CD14-positive monocyte (primary cell): ENCODE data around the gene RIPK1. TPM values are rescaled to one million over a fixed set of nuclear protein-coding genes. Genes with fewer than 3 reads are reported as not detected.

Experiments used
- DNase-seq, 3 donors: peaks; one replicate each; pipeline ENCODE4 v3.0.0-alpha.2; 2011 to 2022
- H2AFZ ChIP-seq: 2 replicates; pipeline ENCODE4 v1.6.0; 2012; ENCODE audit warnings: mild to moderate bottlenecking, low read depth, low read length, inconsistent platforms; ENCODE audit not compliant: insufficient read depth, poor library complexity, severe bottlenecking
- H3K27ac ChIP-seq, 2 donors: 1 replicate in 1 of 2; 2 replicates in 1 of 2; pipeline ENCODE4 v1.5.1; 2012 to 2013; ENCODE audit warnings: low read length in 2 of 2, control low read depth in 1 of 2, inconsistent platforms in 1 of 2, low read depth in 1 of 2, mild to moderate bottlenecking in 1 of 2
- H3K27me3 ChIP-seq, 2 donors: one replicate each; pipeline versions ENCODE4 v1.6.0 to v1.6.1; 2011 to 2013; ENCODE audit warnings: low read length in 2 of 2; ENCODE audit not compliant: control insufficient read depth in 2 of 2, insufficient read depth in 2 of 2
- H3K36me3 ChIP-seq, 2 donors: replicated peaks in 1 of 2; 1 replicate in 1 of 2; 2 replicates in 1 of 2; pipeline versions ENCODE4 v1.5.1 to v1.6.1; 2012 to 2013; ENCODE audit warnings: low read length in 2 of 2, control low read depth in 1 of 2, inconsistent platforms in 1 of 2, mild to moderate bottlenecking in 1 of 2; ENCODE audit not compliant: insufficient read depth in 2 of 2, control insufficient read depth in 1 of 2
- H3K4me1 ChIP-seq, 2 donors: 1 replicate in 1 of 2; 2 replicates in 1 of 2; pipeline versions ENCODE4 v1.5.1 to v1.6.1; 2012 to 2013; ENCODE audit warnings: low read length in 2 of 2, control low read depth in 1 of 2, inconsistent platforms in 1 of 2, mild to moderate bottlenecking in 1 of 2, moderate library complexity in 1 of 2; ENCODE audit not compliant: insufficient read depth in 2 of 2, control insufficient read depth in 1 of 2
- H3K4me2 ChIP-seq: replicated peaks from 2 replicates; pipeline ENCODE3; 2012; ENCODE audit warnings: low read length, moderate library complexity, mild to moderate bottlenecking; ENCODE audit not compliant: poor library complexity, severe bottlenecking; ENCODE audit errors: extremely low read depth
- H3K4me3 ChIP-seq, 3 experiments: fragments of 200-600 bp in 1 of 3; sonication (generic) in 1 of 3; replicated peaks in 1 of 3; 1 replicate in 2 of 3; 2 replicates in 1 of 3; pipeline ENCODE4 v1.5.1; 2011 to 2013; ENCODE audit warnings: low read length in 3 of 3, mild to moderate bottlenecking in 3 of 3, control low read depth in 2 of 3, low read depth in 2 of 3, inconsistent platforms in 1 of 3, moderate library complexity in 1 of 3
- H3K79me2 ChIP-seq: 2 replicates; pipeline ENCODE4 v1.6.0; 2012; ENCODE audit warnings: mild to moderate bottlenecking, control low read depth, inconsistent platforms, low read length, moderate library complexity; ENCODE audit not compliant: insufficient read depth
- H3K9ac ChIP-seq: 2 replicates; pipeline ENCODE4 v1.6.0; 2017; ENCODE audit warnings: low read length, mild to moderate bottlenecking; ENCODE audit not compliant: insufficient read depth, poor library complexity, severe bottlenecking
- H3K9me3 ChIP-seq, 2 donors: replicated peaks in 1 of 2; 1 replicate in 1 of 2; 2 replicates in 1 of 2; pipeline versions ENCODE4 v1.5.1 to v1.6.1; 2012 to 2013; ENCODE audit warnings: low read length in 2 of 2, control low read depth in 1 of 2; ENCODE audit not compliant: control insufficient read depth in 1 of 2, insufficient read depth in 1 of 2
- H4K20me1 ChIP-seq: 2 replicates; pipeline ENCODE4 v1.6.0; 2012; ENCODE audit warnings: mild to moderate bottlenecking, low read length, control low read depth, moderate library complexity; ENCODE audit not compliant: insufficient read depth
- H3K27ac Mint-ChIP-seq, 7 donors: one replicate each; pipeline ENCODE4 v1.8.0; 2020; ENCODE audit warnings: mild to moderate bottlenecking in 7 of 7, mixed read lengths in 7 of 7, moderate library complexity in 6 of 7, inconsistent platforms in 2 of 7
- H3K27me3 Mint-ChIP-seq, 3 donors: one replicate each; pipeline ENCODE4 v1.8.0; 2021 to 2022; ENCODE audit warnings: low read depth in 3 of 3, mild to moderate bottlenecking in 3 of 3, mixed read lengths in 3 of 3, moderate library complexity in 3 of 3, inconsistent platforms in 1 of 3
- H3K36me3 Mint-ChIP-seq, 2 donors: one replicate each; pipeline ENCODE4 v1.8.0; 2020; ENCODE audit warnings: mixed read lengths in 2 of 2, inconsistent platforms in 1 of 2, mild to moderate bottlenecking in 1 of 2
- H3K4me1 Mint-ChIP-seq: one replicate; pipeline ENCODE4 v1.8.0; 2020; ENCODE audit warnings: mild to moderate bottlenecking, mixed read lengths
- H3K4me3 Mint-ChIP-seq, 2 donors: one replicate each; pipeline ENCODE4 v1.8.0; 2020; ENCODE audit warnings: mild to moderate bottlenecking in 2 of 2, mixed read lengths in 2 of 2, moderate library complexity in 1 of 2
- H3K9me3 Mint-ChIP-seq, 7 donors: one replicate each; pipeline ENCODE4 v1.8.0; 2020 to 2022; ENCODE audit warnings: mixed read lengths in 7 of 7, mild to moderate bottlenecking in 6 of 7, moderate library complexity in 6 of 7, inconsistent platforms in 2 of 7
- WGBS: methylation state at CpG from one replicate; pipeline ENCODE4 v1.1.5; 2013; ENCODE audit warnings: missing lambda C conversion rate; ENCODE audit not compliant: insufficient coverage; 5-methylcytosine and 5-hydroxymethylcytosine counted together
- intact Hi-C, 2 donors: fragments of 100-400 bp; cut with micrococcal nuclease; formaldehyde crosslinking; loops; one replicate each; pipeline versions ENCODE4 v1.15.0 to v1.15.1; 2023
- polyA plus RNA-seq, 3 donors: library from polyadenylated mRNA; depleted of rRNA in 1 of 3; unstranded in 2 of 3; stranded (reverse) in 1 of 3; fragments of 300-500 nt in 2 of 3; fragments of >200 nt in 1 of 3; fragmentation: Illumina TruSeq in 2 of 3; gene quantifications; 1 replicate in 2 of 3; 2 replicates in 1 of 3; pipeline ENCODE4 v1.2.3, GENCODE V29; 2012 to 2021
- TF ChIP-seq, protein P1 (sequence below): fragments of 200-600 bp; IDR thresholded peaks from one replicate; pipeline ENCODE4 v1.8.0; 2022; ENCODE audit warnings: antibody characterized with exemption, mild to moderate bottlenecking

Gene RIPK1
- polyA plus RNA-seq, 3 donors, result 6.0 to 9.6 (median 9.6) TPM

DNA sequence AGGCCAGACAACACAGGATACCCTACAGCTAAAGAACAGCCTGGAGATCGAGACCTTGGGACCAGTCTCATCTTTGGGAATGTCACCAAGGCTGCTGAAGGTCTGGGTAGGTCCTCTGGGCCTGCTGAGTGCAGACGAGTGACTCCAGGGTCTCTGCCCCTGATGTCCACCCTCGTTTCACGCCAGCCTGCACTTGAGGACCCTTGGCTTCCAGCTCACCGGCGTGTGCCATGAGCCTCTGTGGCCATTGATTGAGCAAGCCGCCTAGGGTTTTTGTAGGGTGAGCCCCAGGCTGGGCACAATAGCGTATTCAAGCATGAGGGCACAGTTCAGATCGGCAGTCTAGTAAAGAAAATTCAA is 54.5 kb downstream of the RIPK1 start:
- Histone ChIP-seq H3K4me2 (no peak overlapping the region), H3K27me3 (no peaks in the 10 kb centered on the region), H3K9me3 (no peaks in the 10 kb centered on the region), H3K9ac (no peak overlapping the region), H3K36me3 (no peaks in the 10 kb centered on the region), H3K4me1 (peaks cover 12% of the 10 kb centered on the region in 2 donors), H3K4me3 (no peak overlapping the region), H3K79me2 (no peaks in the 10 kb centered on the region), H4K20me1 (no peaks in the 10 kb centered on the region), H2AFZ (no peak overlapping the region), H3K27ac (no peak overlapping the region)
- TF ChIP-seq, protein P1, sequence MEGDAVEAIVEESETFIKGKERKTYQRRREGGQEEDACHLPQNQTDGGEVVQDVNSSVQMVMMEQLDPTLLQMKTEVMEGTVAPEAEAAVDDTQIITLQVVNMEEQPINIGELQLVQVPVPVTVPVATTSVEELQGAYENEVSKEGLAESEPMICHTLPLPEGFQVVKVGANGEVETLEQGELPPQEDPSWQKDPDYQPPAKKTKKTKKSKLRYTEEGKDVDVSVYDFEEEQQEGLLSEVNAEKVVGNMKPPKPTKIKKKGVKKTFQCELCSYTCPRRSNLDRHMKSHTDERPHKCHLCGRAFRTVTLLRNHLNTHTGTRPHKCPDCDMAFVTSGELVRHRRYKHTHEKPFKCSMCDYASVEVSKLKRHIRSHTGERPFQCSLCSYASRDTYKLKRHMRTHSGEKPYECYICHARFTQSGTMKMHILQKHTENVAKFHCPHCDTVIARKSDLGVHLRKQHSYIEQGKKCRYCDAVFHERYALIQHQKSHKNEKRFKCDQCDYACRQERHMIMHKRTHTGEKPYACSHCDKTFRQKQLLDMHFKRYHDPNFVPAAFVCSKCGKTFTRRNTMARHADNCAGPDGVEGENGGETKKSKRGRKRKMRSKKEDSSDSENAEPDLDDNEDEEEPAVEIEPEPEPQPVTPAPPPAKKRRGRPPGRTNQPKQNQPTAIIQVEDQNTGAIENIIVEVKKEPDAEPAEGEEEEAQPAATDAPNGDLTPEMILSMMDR, result no peak
- Mint-ChIP-seq H3K4me1 (peaks cover 11% of the 10 kb centered on the region), H3K36me3 (peaks cover 0 to 1% of the 10 kb centered on the region in 2 donors), H3K27me3 (peaks cover 3 to 15% (median 4%) of the 10 kb centered on the region in 3 donors), H3K4me3 (no peak overlapping the region), H3K27ac (no peak overlapping the region), H3K9me3 (no peaks in the 10 kb centered on the region)
- intact Hi-C loops, result no loop called here
- DNase-seq, result no peak
- WGBS, result 97% methylated on average over 9 of the region's 9 CpGs

DNA sequence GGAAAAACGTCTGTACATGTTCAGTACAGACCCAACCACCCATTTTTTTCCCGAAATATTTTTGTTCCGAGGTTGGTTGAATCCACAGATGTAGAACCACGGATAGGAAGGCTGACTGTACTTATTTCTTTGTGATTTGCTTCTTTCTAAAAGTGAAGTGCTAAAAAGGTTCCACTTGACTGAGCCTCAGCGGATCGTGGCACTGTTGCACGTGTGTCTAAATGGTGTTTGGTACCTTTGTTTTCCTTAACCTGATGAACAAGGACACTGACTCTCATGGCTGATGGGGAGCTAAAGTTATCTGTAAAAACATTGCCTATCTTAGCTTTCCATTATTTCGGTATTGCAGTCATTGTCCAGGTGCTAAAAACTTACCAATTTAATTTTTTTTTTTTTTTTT is 56.4 kb downstream of the RIPK1 start:
- Histone ChIP-seq H3K36me3 (peaks cover 0 to 5% of the 10 kb centered on the region in 2 donors), H3K4me2 (no peak overlapping the region), H3K9ac (no peak overlapping the region), H3K27ac (no peak overlapping the region), H4K20me1 (no peaks in the 10 kb centered on the region), H3K4me3 (no peak overlapping the region), H3K9me3 (no peaks in the 10 kb centered on the region), H3K27me3 (no peaks in the 10 kb centered on the region), H2AFZ (no peak overlapping the region), H3K4me1 (peaks cover 0 to 3% of the 10 kb centered on the region in 2 donors), H3K79me2 (no peaks in the 10 kb centered on the region)
- DNase-seq, result no peak
- Mint-ChIP-seq H3K4me1 (no peaks in the 10 kb centered on the region), H3K9me3 (no peaks in the 10 kb centered on the region), H3K27ac (no peak overlapping the region), H3K36me3 (peaks cover 3 to 4% of the 10 kb centered on the region in 2 donors), H3K27me3 (peaks cover 0 to 11% (median 2%) of the 10 kb centered on the region in 3 donors), H3K4me3 (no peak overlapping the region)
- WGBS, result 94% methylated on average over 5 of the region's 8 CpGs
- intact Hi-C loops, result no loop called here
- TF ChIP-seq, protein P1, result no peak
